Left forelimb (tissue), 1 donor: Measurements from ENCODE around the gene DMRTC2.

Experiments used
- DNase-seq: peaks from one replicate; pipeline ENCODE4 v3.0.0-alpha.2; 2018; ENCODE audit warnings: low spot score

The DMRTC2 gene

DNA sequence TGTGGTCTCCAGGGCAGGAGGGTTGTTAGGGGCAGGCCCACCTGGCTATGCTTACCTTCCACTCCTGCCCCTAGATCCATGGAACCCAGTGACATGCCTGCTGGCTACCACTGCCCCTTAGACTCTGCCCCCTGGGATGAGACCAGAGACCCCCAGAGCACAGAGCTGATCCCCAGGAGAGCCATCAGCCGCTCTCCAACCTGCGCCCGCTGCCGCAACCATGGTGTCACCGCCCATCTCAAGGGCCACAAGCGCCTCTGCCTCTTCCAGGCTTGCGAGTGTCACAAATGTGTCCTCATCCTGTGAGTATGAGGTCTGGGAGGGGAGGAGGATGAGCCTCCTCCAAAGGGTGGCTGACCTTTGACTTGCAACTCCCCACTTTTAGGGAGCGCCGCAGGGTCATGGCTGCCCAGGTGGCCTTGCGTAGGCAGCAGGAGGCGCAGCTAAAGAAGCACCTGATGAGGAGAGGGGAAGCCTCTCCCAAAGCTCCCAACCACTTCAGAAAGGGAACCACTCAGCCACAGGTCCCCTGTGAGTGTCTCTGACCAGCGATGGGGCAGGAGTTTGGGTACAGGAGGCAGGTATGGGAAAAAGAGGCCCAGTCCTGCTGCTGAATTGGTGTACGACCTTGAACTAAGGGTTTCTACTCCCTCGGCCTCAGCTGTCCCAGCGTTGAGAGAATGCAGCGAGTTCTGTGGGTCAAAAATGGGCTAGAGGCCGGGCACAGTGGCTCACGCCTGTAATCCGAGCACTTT lies 2.7 kb downstream of the DMRTC2 start:
- DNase-seq, result no peak

DNA sequence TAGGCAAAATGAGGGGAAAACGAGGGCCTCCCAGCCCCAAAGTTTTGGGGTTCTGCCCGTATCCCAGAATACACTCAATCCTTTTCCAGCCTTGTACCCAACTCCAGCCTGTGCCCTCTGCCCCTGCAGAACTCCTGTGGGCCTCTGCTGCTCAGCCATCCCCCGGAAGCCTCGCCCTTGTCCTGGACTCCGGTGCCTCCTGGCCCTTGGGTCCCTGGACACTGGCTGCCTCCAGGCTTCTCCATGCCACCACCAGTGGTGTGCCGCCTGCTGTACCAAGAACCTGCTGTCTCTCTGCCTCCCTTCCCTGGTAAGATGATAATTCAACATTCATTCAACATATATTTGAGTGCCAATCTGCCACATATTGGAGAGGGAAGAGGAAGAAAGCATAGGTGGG lies 3.8 kb downstream of the DMRTC2 start:
- DNase-seq, result no peak

DNA sequence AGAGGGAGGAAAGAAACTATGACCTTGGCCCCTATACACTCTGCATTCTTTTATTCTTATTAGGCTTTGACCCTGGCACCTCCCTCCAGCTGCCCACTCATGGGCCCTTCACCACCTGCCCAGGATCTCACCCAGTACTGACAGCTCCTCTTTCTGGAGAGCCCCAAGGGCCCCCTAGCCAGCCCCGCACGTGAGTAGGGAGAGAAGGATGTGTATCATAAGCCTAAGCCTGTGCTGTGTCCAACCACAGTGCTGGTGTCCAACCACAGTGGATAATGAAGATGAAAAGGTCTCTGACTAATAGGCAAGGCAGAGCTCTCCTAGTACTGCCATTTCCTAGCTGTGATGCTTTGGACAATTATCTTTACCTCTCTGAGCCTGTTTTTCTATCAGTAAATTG lies 4.2 kb downstream of the DMRTC2 start:
- no peak for DNase-seq

GRCh38 chr19:41850381-41850780 lies 5.5 kb downstream of the DMRTC2 start:
- no peak for DNase-seq

DNA sequence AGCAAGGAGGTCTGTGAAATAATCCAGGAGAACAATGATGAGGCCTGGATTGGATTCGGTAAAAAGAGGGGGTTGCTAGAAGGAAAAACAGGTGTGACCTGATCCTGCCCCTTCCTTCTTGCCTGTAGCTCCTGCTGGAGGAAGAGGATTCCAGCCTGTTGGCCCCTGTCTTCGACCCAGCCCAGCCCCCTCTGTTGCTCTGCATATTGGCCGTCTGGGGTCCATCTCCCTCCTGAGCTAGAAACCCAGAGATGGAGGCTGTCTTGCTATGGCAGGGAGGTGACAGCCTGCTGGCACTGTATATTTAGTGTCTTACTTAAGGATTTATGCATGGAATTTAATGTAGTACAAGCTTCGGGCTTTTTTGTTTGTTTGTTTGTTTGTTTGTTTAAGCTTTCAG lies 6.6 kb downstream of the DMRTC2 start:
- no peak for DNase-seq

DNA sequence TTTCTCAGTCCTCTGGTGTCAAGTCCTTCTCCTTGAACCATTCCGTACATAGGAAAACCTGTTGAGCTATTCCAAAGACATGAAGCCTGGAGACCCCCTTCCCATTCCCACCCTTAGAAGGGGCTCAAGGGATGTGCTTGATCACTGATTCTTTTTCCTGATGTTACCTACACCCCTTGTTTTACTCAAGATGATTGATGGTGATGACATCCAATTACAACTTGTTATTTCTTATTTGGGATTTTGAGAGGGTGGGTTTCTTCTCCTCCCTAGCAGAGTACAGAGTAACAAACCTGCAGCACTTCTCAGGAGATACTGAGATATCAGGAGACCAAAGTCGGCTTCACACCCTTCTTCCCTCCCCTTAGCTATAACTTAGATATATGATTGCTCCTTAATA lies 8.5 kb downstream of the DMRTC2 start:
- no peak for DNase-seq

DNA sequence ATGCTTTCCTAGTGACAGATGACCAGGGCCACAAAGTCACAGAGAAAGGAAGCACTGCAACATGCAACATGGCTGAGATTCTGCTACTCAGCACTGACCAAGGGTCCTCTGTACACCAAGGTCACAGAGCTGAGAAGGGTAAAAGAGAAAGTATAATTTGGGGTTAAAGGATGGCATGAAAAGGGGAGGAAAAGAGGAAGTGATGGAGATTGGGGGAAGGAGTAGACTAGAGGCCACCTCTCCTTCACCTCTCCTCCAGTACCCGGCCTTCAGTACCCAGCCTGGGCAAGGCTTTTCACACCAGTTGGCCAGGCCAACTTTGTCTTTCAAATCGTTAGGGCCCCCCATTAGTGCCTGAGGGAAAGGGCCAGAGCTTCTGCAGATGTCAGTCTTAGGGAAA lies 8.9 kb downstream of the DMRTC2 start:
- no peak for DNase-seq

DNA sequence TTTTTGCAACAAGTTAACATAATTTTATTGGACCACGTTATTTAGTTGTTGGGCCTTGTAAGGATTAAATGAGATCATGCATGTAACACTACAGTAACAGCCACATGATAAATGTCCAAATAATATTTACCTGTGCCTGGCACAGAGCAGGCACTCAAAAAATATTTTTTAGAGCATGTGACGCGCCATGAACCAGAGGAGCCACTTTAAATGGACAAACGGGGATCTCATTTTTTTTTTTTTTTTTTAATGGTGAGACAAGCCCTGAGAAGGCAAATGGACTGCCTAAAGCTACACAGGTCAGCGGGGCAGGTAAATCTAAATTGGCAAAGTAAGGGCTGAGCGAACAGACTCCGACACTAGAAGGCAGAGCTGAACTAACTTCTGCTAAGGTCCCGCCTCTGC lies 14.4 kb downstream of the DMRTC2 start:
- no peak for DNase-seq

GRCh38 chr19:41859618-41860418 lies 15.0 kb downstream of the DMRTC2 start, which contains the start of gene RPS19:
Gene RPS19, plus strand, starts transcription at chr19:41860255. Its CDS starts 520 bp downstream, at chr19:41860775.
- DNase-seq, result peak; percentile 99

GRCh38 chr19:41860419-41861115 lies 15.7 kb downstream of the DMRTC2 start:
- no peak for DNase-seq

DNA sequence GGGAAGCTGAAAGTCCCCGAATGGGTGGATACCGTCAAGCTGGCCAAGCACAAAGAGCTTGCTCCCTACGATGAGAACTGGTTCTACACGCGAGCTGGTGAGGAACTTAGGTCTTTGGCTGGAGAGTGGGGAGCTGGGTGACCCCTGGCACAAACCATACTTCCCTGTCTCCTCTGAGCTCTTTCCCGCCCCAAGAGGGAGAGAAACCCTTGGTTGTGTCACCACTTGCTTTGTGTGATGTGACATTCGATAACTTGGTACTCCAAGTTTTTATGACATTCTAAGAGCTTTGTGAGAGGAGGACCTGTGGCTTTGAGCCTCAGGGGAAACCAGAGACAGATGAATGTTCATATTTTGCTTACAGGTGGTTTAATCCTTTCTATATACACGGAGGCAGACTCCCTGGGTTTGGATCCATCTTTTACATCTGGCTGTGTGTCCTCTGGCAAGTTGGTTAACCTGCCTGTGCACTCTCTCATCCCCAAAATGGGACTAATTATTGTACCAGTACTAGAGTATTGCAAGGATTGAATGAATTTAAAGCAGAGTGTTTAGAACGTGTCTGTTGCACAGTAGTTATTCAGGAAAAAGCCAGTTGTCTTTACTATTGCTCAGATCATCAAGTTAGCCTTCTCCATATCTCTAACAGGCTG lies 16.4 kb downstream of the DMRTC2 start:
- no peak for DNase-seq

DNA sequence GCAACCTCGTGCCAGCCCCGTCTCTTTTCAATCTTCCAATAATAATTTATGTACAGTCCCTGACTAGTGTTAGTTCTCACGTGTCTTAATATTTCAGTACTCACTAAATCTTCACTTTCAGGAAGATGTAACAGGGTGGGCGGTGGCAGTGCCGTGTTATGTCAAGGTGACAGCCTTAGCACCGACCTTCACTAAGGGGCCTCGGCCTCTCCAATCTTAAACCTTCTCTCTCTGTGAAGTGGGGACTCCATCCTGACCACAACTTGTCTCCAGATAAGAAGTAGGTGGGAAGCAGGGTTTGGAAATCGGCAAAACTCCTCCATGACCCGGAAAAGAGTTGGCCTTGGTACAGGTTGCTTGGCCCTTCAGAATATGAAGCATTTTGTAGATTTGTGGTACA lies 17.0 kb downstream of the DMRTC2 start:
- no peak for DNase-seq

DNA sequence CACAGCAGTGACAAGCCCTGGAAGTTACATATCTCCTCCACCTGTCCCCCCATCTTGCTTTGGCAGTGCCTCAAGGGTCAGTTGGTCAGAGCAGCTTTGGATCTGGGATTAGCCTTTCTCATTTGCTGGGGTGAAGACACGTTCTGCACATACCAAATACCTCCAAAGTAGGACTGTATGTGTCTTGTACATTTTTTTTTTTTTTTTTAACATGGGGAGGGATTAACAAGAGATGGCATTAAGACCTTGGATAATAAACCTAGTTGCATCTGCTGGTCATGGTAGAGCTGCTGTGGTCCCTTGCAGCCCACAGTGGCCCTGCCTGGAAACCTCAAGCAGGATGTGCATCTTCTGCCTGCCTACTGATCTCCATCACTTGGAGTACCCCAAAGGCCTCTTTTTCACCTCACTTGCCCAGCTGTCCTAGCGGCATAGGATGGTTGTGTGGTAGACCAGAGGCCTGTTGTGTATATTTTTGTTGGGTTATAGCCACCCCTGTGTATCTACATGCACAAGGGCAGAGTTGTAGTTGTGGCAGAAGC lies 17.7 kb downstream of the DMRTC2 start:
- no peak for DNase-seq

- no peak for DNase-seq
These were observed 18.5 kb downstream of the DMRTC2 start for GRCh38 chr19:41863209-41863931.

GRCh38 chr19:41864374-41864773 lies 19.5 kb downstream of the DMRTC2 start:
- no peak for DNase-seq

DNA sequence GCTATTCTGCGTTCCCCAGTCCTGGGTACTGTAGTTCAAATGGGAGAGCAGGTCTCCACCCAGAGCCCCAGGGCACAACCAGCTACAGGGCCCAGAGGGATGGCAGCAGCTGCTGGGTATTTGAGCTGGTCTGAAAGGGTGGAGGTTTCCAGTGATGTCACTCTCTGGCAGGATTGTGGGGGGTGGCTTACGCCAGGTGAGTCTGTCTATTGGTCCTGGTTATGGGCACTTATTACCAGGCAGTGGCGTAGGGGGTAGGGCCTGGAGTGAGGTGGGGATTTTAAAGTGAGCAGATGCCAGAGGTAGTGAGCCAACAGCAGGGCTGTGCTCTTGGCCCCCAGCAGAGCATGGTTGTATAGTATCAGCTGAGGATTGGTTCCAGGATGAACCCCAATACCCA lies 21.4 kb downstream of the DMRTC2 start:
- no peak for DNase-seq

DNA sequence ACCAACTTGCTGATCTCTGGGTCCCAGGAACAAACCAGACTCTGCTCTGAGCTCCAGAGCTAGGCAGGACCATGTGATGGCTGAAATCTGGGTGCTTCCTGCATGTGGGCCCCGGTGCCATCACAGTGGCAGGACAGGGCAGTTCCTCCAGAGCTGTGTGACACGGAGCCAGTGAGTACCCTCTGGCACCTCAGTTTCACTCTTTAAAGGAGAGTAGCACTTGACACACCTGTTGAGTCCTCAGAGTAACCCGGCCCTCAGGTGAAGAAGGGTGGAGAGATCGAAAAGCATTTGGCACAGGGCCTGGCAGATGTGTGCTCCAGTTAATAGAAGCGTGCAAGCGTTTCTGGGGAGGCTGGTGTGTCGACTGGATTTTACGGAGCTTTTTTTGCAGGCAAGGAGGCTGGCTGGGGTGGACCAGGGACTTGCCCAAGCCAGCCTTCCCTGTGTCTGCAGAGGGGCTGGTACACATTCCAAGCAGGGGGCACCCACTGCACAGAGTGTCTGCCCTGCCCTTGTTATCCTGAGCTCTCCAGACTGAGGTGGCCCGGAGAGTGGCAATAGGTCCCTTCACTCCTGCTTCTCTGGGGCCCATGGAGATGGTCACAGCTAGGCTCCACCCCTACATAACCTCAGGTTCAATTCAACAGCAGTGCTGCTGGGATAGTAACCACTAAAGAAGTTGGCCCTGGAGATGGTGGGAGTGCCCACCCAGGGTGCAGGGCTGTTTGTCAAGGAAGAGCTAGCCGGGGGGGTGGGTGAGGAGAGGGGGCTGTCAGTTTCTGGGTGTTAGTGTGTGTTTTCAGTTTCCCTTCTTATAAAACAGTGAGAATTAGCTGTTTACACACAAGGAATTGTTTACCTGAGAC lies 23.5 kb downstream of the DMRTC2 start:
- DNase-seq, result no peak

GRCh38 chr19:41868989-41869300 lies 24.1 kb downstream of the DMRTC2 start:
- DNase-seq, result no peak

GRCh38 chr19:41869374-41869955 lies 24.6 kb downstream of the DMRTC2 start:
- no peak for DNase-seq

DNA sequence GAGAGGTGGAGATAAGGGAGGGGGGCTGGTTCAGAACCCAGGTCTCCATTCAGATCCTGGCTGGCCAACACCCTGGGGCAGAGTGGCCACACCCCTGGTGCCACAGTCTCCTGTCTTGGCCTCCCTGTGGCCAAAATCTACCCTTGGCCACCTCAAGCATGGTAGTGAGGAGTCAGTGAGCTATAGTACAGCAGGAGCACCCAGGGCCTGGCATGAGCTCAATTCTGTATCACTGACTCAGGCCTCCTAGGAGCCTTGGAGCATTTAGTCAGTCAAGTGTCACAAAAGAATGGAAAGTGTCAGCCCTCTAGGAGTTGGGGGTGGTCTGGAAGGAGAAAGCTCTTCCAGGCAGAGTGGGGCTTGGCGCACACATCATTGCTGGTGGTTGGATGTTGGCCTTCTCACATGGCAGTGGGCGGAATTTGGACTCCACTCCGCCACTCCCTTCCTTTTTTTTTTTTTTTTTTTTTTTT lies 25.6 kb downstream of the DMRTC2 start:
- DNase-seq, result no peak
